ENCODE measurements around the gene HTR3B. TPM values are rescaled to one million over a fixed set of nuclear protein-coding genes. Genes with fewer than 3 reads are reported as not detected.

The HTR3B gene
- total and polyA plus RNA-seq, 10 of the 15 experiments (the other 5 are each of a cell fraction or from before 2014, with no cell fraction given): not detected

DNA sequence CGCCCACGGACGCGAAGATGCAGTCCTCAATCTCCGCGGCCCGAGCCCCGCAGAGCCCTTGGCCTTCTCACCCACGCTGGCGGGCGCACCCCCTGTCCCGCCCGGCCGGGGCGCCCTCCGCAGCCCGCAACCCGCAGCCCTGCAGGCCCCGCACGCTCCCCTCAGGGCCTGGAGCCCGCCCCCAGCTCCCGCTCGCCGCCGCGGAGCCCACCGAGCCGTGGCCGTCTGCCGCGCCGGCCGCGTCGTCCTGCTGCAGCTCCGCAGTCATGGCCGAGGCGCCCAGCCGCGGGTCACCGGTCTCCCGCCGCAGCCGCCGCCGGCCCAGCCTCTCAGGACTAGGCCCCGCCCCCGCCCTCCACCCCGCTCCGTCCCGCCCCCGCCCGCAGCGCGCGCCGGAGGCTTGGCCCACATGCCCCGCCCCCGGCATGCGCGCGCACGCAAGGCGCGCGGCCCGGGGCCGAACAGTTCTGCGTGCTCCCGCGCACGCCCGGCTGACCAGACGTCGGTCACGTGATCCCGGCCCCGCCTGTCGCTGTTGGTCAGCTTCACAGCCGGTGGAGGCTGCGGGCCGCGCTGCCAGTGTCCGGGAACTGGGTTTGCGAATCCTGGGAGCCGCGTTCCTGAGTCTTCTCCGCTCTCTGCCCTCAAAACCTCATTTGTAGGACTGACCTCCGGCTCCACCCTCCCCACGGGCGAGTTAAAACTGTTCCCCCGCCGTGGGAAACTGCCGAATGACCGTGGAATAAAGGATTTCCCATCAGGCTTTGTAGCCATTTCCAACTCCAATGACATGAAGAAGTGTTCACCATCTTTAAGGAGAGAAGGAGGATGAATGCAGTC, 29.1 kb upstream of the HTR3B start, which contains the start of gene USP28 (continued):
- TF ChIP-seq, protein P1, sequence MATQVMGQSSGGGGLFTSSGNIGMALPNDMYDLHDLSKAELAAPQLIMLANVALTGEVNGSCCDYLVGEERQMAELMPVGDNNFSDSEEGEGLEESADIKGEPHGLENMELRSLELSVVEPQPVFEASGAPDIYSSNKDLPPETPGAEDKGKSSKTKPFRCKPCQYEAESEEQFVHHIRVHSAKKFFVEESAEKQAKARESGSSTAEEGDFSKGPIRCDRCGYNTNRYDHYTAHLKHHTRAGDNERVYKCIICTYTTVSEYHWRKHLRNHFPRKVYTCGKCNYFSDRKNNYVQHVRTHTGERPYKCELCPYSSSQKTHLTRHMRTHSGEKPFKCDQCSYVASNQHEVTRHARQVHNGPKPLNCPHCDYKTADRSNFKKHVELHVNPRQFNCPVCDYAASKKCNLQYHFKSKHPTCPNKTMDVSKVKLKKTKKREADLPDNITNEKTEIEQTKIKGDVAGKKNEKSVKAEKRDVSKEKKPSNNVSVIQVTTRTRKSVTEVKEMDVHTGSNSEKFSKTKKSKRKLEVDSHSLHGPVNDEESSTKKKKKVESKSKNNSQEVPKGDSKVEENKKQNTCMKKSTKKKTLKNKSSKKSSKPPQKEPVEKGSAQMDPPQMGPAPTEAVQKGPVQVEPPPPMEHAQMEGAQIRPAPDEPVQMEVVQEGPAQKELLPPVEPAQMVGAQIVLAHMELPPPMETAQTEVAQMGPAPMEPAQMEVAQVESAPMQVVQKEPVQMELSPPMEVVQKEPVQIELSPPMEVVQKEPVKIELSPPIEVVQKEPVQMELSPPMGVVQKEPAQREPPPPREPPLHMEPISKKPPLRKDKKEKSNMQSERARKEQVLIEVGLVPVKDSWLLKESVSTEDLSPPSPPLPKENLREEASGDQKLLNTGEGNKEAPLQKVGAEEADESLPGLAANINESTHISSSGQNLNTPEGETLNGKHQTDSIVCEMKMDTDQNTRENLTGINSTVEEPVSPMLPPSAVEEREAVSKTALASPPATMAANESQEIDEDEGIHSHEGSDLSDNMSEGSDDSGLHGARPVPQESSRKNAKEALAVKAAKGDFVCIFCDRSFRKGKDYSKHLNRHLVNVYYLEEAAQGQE (IDR thresholded peaks at IDR 0.05; ENCODE audit: low read depth, low read length): no peak; the same call in 1 of the 2 replicates
- TF ChIP-seq, protein P2, sequence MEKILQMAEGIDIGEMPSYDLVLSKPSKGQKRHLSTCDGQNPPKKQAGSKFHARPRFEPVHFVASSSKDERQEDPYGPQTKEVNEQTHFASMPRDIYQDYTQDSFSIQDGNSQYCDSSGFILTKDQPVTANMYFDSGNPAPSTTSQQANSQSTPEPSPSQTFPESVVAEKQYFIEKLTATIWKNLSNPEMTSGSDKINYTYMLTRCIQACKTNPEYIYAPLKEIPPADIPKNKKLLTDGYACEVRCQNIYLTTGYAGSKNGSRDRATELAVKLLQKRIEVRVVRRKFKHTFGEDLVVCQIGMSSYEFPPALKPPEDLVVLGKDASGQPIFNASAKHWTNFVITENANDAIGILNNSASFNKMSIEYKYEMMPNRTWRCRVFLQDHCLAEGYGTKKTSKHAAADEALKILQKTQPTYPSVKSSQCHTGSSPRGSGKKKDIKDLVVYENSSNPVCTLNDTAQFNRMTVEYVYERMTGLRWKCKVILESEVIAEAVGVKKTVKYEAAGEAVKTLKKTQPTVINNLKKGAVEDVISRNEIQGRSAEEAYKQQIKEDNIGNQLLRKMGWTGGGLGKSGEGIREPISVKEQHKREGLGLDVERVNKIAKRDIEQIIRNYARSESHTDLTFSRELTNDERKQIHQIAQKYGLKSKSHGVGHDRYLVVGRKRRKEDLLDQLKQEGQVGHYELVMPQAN (conservative IDR thresholded peaks at IDR 0.05): no peak; the same call in 1 of the 2 replicates
- TF ChIP-seq TBL1XR1 (IDR thresholded peaks at IDR 0.05; ENCODE audit: low read depth, low read length) (peak; percentile 57; the same call in 1 of the 2 replicates), ZNF207 (IDR thresholded peaks at IDR 0.05; ENCODE audit: borderline replicate concordance) (0 out of 2 replicates have a peak, but pooled peaks have one; percentile 32), CBFB (IDR thresholded peaks at IDR 0.05; ENCODE audit: low read depth) (peak; percentile 65; the same call in 1 of the 2 replicates), RFX5 (IDR thresholded peaks at IDR 0.05; ENCODE audit: low read depth, low read length) (no peak), RELA (IDR thresholded peaks at IDR 0.05; ENCODE audit: borderline replicate concordance, partially characterized antibody) (peak; percentile 46), MTA3 (IDR thresholded peaks at IDR 0.05; ENCODE audit: borderline replicate concordance, low read length) (no peak), CREB1 (IDR thresholded peaks at IDR 0.05; ENCODE audit: low read depth) (0 out of 2 replicates have a peak, but pooled peaks have one; percentile 6), STAT3 (IDR thresholded peaks at IDR 0.05; ENCODE audit: low read depth, low read length) (no peak), RAD21 (IDR thresholded peaks at IDR 0.05; ENCODE audit: insufficient read depth, low read depth, low read length) (no peak), SP1 (IDR thresholded peaks at IDR 0.05; ENCODE audit: low read depth, low read length) (peak; percentile 32), SMC3 (IDR thresholded peaks at IDR 0.05; ENCODE audit: borderline replicate concordance, low read length) (no peak), KLF5 (IDR thresholded peaks at IDR 0.05; ENCODE audit: partially characterized antibody) (peak; percentile 13), POLR2AphosphoS2 (IDR thresholded peaks at IDR 0.05; ENCODE audit: low read depth, low read length) (peak; percentile 89)
- TF ChIP-seq, protein P3, sequence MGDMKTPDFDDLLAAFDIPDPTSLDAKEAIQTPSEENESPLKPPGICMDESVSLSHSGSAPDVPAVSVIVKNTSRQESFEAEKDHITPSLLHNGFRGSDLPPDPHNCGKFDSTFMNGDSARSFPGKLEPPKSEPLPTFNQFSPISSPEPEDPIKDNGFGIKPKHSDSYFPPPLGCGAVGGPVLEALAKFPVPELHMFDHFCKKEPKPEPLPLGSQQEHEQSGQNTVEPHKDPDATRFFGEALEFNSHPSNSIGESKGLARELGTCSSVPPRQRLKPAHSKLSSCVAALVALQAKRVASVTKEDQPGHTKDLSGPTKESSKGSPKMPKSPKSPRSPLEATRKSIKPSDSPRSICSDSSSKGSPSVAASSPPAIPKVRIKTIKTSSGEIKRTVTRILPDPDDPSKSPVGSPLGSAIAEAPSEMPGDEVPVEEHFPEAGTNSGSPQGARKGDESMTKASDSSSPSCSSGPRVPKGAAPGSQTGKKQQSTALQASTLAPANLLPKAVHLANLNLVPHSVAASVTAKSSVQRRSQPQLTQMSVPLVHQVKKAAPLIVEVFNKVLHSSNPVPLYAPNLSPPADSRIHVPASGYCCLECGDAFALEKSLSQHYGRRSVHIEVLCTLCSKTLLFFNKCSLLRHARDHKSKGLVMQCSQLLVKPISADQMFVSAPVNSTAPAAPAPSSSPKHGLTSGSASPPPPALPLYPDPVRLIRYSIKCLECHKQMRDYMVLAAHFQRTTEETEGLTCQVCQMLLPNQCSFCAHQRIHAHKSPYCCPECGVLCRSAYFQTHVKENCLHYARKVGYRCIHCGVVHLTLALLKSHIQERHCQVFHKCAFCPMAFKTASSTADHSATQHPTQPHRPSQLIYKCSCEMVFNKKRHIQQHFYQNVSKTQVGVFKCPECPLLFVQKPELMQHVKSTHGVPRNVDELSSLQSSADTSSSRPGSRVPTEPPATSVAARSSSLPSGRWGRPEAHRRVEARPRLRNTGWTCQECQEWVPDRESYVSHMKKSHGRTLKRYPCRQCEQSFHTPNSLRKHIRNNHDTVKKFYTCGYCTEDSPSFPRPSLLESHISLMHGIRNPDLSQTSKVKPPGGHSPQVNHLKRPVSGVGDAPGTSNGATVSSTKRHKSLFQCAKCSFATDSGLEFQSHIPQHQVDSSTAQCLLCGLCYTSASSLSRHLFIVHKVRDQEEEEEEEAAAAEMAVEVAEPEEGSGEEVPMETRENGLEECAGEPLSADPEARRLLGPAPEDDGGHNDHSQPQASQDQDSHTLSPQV (IDR thresholded peaks at IDR 0.05): no peak
- TF ChIP-seq, protein P4, sequence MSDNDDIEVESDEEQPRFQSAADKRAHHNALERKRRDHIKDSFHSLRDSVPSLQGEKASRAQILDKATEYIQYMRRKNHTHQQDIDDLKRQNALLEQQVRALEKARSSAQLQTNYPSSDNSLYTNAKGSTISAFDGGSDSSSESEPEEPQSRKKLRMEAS (IDR thresholded peaks at IDR 0.05; ENCODE audit: low read depth, low read length): peak; percentile 86
- TF ChIP-seq, protein P5, sequence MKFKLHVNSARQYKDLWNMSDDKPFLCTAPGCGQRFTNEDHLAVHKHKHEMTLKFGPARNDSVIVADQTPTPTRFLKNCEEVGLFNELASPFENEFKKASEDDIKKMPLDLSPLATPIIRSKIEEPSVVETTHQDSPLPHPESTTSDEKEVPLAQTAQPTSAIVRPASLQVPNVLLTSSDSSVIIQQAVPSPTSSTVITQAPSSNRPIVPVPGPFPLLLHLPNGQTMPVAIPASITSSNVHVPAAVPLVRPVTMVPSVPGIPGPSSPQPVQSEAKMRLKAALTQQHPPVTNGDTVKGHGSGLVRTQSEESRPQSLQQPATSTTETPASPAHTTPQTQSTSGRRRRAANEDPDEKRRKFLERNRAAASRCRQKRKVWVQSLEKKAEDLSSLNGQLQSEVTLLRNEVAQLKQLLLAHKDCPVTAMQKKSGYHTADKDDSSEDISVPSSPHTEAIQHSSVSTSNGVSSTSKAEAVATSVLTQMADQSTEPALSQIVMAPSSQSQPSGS (IDR thresholded peaks at IDR 0.05; ENCODE audit: low read length): no peak

Data from GM12878 (cell line).